Osteoblast (primary cell): ENCODE results near the gene SLC16A10. TPM values are rescaled to one million over a fixed set of nuclear protein-coding genes. Genes with fewer than 3 reads are reported as not detected.

Experiments
- DNase-seq: peaks from one replicate; pipeline ENCODE4 v3.0.0; 2011; ENCODE audit warnings: low spot score, mixed read lengths; ENCODE audit not compliant: insufficient read length; ENCODE audit errors: missing footprints
- H2AFZ ChIP-seq: 2 replicates; pipeline ENCODE4 v1.6.0; 2011; ENCODE audit warnings: mild to moderate bottlenecking, low read length
- H3K27ac ChIP-seq: 2 replicates; pipeline ENCODE4 v1.5.1; 2011; ENCODE audit warnings: mild to moderate bottlenecking, low read depth, low read length, moderate library complexity
- H3K27me3 ChIP-seq: 2 replicates; pipeline ENCODE4 v1.6.0; 2012; ENCODE audit warnings: mild to moderate bottlenecking, control low read depth, inconsistent platforms, low read length, moderate library complexity; ENCODE audit not compliant: insufficient read depth
- H3K36me3 ChIP-seq: 2 replicates; pipeline ENCODE4 v1.5.1; 2011; ENCODE audit warnings: mild to moderate bottlenecking, low read length, control low read depth, moderate library complexity; ENCODE audit not compliant: insufficient read depth
- H3K4me1 ChIP-seq: 2 replicates; pipeline ENCODE4 v1.5.1; 2011; ENCODE audit warnings: mild to moderate bottlenecking, low read length, control low read depth, moderate library complexity; ENCODE audit not compliant: insufficient read depth
- H3K4me2 ChIP-seq: 2 replicates; pipeline ENCODE4 v1.6.0; 2011; ENCODE audit warnings: mild to moderate bottlenecking, low read length; ENCODE audit not compliant: insufficient read depth
- H3K4me3 ChIP-seq: fragments of 200-600 bp; sonication (generic); 3 replicates; pipeline ENCODE4 v1.5.1; 2012; ENCODE audit warnings: mild to moderate bottlenecking, low read length, inconsistent platforms; ENCODE audit not compliant: insufficient read depth
- H3K79me2 ChIP-seq: 2 replicates; pipeline ENCODE4 v1.6.0; 2012; ENCODE audit warnings: mild to moderate bottlenecking, low read length, control low read depth, inconsistent platforms; ENCODE audit not compliant: insufficient read depth
- H3K9me3 ChIP-seq: 2 replicates; pipeline ENCODE4 v1.5.1; 2011; ENCODE audit warnings: low read depth, low read length, control low read depth
- H4K20me1 ChIP-seq: 2 replicates; pipeline ENCODE4 v1.6.0; 2012; ENCODE audit warnings: mild to moderate bottlenecking, low read length, control low read depth; ENCODE audit not compliant: insufficient read depth
- CTCF ChIP-seq: IDR thresholded peaks from 2 replicates; pipeline ENCODE4 v1.5.1; 2011; ENCODE audit warnings: mild to moderate bottlenecking, low read depth, low read length, moderate library complexity; ENCODE audit errors: extremely low read depth
- total RNA-seq: library from RNA; depleted of rRNA; stranded (reverse); fragments of >200 nt; gene quantifications from 2 replicates; pipeline ENCODE4 v1.2.3, GENCODE V29; 2012

The SLC16A10 gene
- total RNA-seq, 1 donor: under 0.01 TPM

- H3K4me3 ChIP-seq: no peak overlapping the region
- peaks cover 12% of the 10 kb centered on the region for H3K27me3 ChIP-seq
- no peak overlapping the region for H2AFZ ChIP-seq
- H3K27ac ChIP-seq: no peak overlapping the region
- no peak for DNase-seq
- no peaks in the 10 kb centered on the region for H4K20me1 ChIP-seq
- no peaks in the 10 kb centered on the region for H3K36me3 ChIP-seq
- no peaks in the 10 kb centered on the region for H3K9me3 ChIP-seq
- no peak for TF ChIP-seq CTCF
- no peaks in the 10 kb centered on the region for H3K4me1 ChIP-seq
- H3K79me2 ChIP-seq: no peaks in the 10 kb centered on the region
- H3K4me2 ChIP-seq: no peak overlapping the region
Measured at GRCh38 chr6:111173946-111174345, 86.6 kb downstream of the SLC16A10 start.

- no peak for DNase-seq
- Histone ChIP-seq H3K79me2 (no peaks in the 10 kb centered on the region), H4K20me1 (no peaks in the 10 kb centered on the region), H3K4me2 (no peak overlapping the region), H3K4me3 (no peak overlapping the region), H2AFZ (no peak overlapping the region), H3K9me3 (no peaks in the 10 kb centered on the region), H3K27ac (no peak overlapping the region), H3K4me1 (no peaks in the 10 kb centered on the region), H3K27me3 (peaks cover 14% of the 10 kb centered on the region), H3K36me3 (no peaks in the 10 kb centered on the region)
- TF ChIP-seq CTCF: no peak
Measured at GRCh38 chr6:111175109-111175508, 87.8 kb downstream of the SLC16A10 start.

DNA sequence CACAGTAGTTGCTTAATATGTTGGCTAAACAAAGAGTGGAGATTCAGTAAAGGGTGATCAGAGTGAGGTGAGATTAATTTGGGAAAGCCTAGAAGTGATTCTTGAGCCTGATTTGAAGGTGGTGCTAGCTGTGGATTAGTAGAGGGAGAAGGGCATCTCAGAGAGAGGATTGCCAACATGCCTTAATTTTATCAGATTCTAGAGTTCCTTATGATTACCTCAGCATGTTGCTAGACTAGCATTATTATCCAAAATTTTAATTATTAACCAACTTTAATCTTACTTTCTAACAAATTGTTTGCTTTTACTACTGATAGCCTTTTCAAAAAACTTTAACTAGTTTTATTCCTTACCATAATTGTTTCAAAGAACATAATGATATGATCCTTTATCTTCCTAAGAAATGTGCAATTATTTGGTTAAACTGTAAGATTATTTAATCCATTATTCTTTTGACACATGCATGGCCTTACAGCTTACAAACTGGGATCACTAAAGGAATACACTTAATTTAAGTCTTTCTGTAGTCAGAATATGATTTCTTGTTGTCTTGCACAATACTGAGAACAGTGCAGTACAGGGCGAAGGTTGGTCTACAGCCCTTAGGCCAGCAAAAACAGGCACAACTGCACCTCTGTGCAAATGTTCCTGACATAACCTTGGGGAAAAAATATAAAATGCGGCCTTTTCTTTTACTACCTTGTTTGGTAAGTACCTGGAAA lies 88.9 kb downstream of the SLC16A10 start:
- Histone ChIP-seq H3K9me3 (no peaks in the 10 kb centered on the region), H2AFZ (no peak overlapping the region), H3K4me2 (no peak overlapping the region), H3K79me2 (no peaks in the 10 kb centered on the region), H3K27me3 (peaks cover 14% of the 10 kb centered on the region), H3K36me3 (no peaks in the 10 kb centered on the region), H3K27ac (no peak overlapping the region), H4K20me1 (no peaks in the 10 kb centered on the region), H3K4me3 (no peak overlapping the region), H3K4me1 (no peaks in the 10 kb centered on the region)
- no peak for DNase-seq
- TF ChIP-seq CTCF: no peak

GRCh38 chr6:111176760-111177099 lies 89.4 kb downstream of the SLC16A10 start:
- H3K4me3 ChIP-seq: no peak overlapping the region
- H4K20me1 ChIP-seq: no peaks in the 10 kb centered on the region
- H3K4me1 ChIP-seq: no peaks in the 10 kb centered on the region
- H3K27me3 ChIP-seq: peaks cover 14% of the 10 kb centered on the region
- no peak overlapping the region for H2AFZ ChIP-seq
- H3K36me3 ChIP-seq: no peaks in the 10 kb centered on the region
- H3K27ac ChIP-seq: no peak overlapping the region
- no peaks in the 10 kb centered on the region for H3K9me3 ChIP-seq
- no peaks in the 10 kb centered on the region for H3K79me2 ChIP-seq
- TF ChIP-seq CTCF: no peak
- no peak overlapping the region for H3K4me2 ChIP-seq
- no peak for DNase-seq
